Mesothelial cell of epicardium (in vitro differentiated cells): ENCODE measurements around the gene SRMS. TPM values are rescaled to one million over a fixed set of nuclear protein-coding genes. Genes with fewer than 3 reads are reported as not detected.

Experiments used
- DNase-seq, 2 experiments: peaks; one replicate each; pipeline ENCODE4 v3.0.0; 2021; ENCODE audit warnings: low spot score in 2 of 2; ENCODE audit not compliant: unreplicated experiment in 2 of 2
- H3K27ac Mint-ChIP-seq: 2 replicates; pipeline ENCODE4 v1.8.0; 2021; ENCODE audit warnings: mixed read lengths
- H3K27me3 Mint-ChIP-seq: 2 replicates; pipeline ENCODE4 v1.8.0; 2021; ENCODE audit warnings: low read depth, mixed read lengths
- H3K36me3 Mint-ChIP-seq: 2 replicates; pipeline ENCODE4 v1.8.0; 2021; ENCODE audit warnings: mixed read lengths
- H3K4me1 Mint-ChIP-seq: 2 replicates; pipeline ENCODE4 v1.8.0; 2021; ENCODE audit warnings: mixed read lengths
- H3K4me3 Mint-ChIP-seq: 2 replicates; pipeline ENCODE4 v1.8.0; 2021; ENCODE audit warnings: mild to moderate bottlenecking, moderate library complexity, mixed read lengths
- H3K9me3 Mint-ChIP-seq: 2 replicates; pipeline ENCODE4 v1.8.0; 2021; ENCODE audit warnings: mixed read lengths
- CTCF ChIP-seq: fragments of 200-600 bp; sonication (generic); IDR thresholded peaks from one replicate; pipeline ENCODE4 v1.5.0; 2021; ENCODE audit warnings: antibody characterized with exemption; ENCODE audit not compliant: unreplicated experiment
- total RNA-seq: library from RNA; stranded (reverse); gene quantifications from 3 replicates; pipeline ENCODE4 v1.2.1, GENCODE V29; 2021

SRMS gene
- total RNA-seq, 1 donor from 2014 or later, result not detected

- H3K36me3 Mint-ChIP-seq, result peaks cover 6% of the 10 kb centered on the region
- no peak overlapping the region for H3K4me3 Mint-ChIP-seq
- H3K4me1 Mint-ChIP-seq, result no peaks in the 10 kb centered on the region
- no peak for DNase-seq
- no peaks in the 10 kb centered on the region for H3K27me3 Mint-ChIP-seq
- no peaks in the 10 kb centered on the region for H3K9me3 Mint-ChIP-seq
- TF ChIP-seq CTCF, result no peak
- H3K27ac Mint-ChIP-seq, result no peak overlapping the region
These were observed 11.4 kb upstream of the SRMS start for GRCh38 chr20:63558804-63559484.

GRCh38 chr20:63557481-63557891, 9.9 kb upstream of the SRMS start:
- no peak for DNase-seq
- H3K27me3 Mint-ChIP-seq, result no peaks in the 10 kb centered on the region
- H3K4me3 Mint-ChIP-seq, result no peak overlapping the region
- no peaks in the 10 kb centered on the region for H3K4me1 Mint-ChIP-seq
- peaks cover 6% of the 10 kb centered on the region for H3K36me3 Mint-ChIP-seq
- H3K9me3 Mint-ChIP-seq, result no peaks in the 10 kb centered on the region
- peak overlapping the region; percentile 50 for H3K27ac Mint-ChIP-seq
- no peak for TF ChIP-seq CTCF

GRCh38 chr20:63556873-63557478, 9.4 kb upstream of the SRMS start:
- H3K4me1 Mint-ChIP-seq, result no peaks in the 10 kb centered on the region
- H3K36me3 Mint-ChIP-seq, result peaks cover 6% of the 10 kb centered on the region
- no peaks in the 10 kb centered on the region for H3K9me3 Mint-ChIP-seq
- no peak overlapping the region for H3K4me3 Mint-ChIP-seq
- H3K27me3 Mint-ChIP-seq, result no peaks in the 10 kb centered on the region
- H3K27ac Mint-ChIP-seq, result peak overlapping the region; percentile 50
- DNase-seq, result no peak
- TF ChIP-seq CTCF, result no peak

- no peaks in the 10 kb centered on the region for H3K4me1 Mint-ChIP-seq
- H3K27ac Mint-ChIP-seq, result no peak overlapping the region
- H3K36me3 Mint-ChIP-seq, result peaks cover 6% of the 10 kb centered on the region
- H3K27me3 Mint-ChIP-seq, result no peaks in the 10 kb centered on the region
- DNase-seq, result no peak
- H3K4me3 Mint-ChIP-seq, result no peak overlapping the region
- H3K9me3 Mint-ChIP-seq, result no peaks in the 10 kb centered on the region
- no peak for TF ChIP-seq CTCF
These were observed 8.3 kb upstream of the SRMS start for GRCh38 chr20:63555661-63556381.

- H3K4me3 Mint-ChIP-seq, result peak overlapping the region; percentile 64
- no peaks in the 10 kb centered on the region for H3K9me3 Mint-ChIP-seq
- H3K36me3 Mint-ChIP-seq, result peaks cover 2% of the 10 kb centered on the region
- no peak overlapping the region for H3K27ac Mint-ChIP-seq
- no peaks in the 10 kb centered on the region for H3K27me3 Mint-ChIP-seq
- no peak for TF ChIP-seq CTCF
- no peaks in the 10 kb centered on the region for H3K4me1 Mint-ChIP-seq
- no peak for DNase-seq
These were observed 7.1 kb upstream of the SRMS start for GRCh38 chr20:63554361-63555278.
